ACC112 (cell line): ENCODE data around the gene SF3B1.
A peak's percentile ranks its signal among the peaks of the same experiment; 100 is the strongest.
"Not testable (repeated sequence)": the region's sequence is repeated elsewhere in the genome, so short reads cannot be mapped to it uniquely, and the experiment has no call there.

Experiments used
- H2AFZ ChIP-seq: fragments of 200-600 bp; sonication (generic); one replicate; pipeline ENCODE4 v1.6.0; 2017; ENCODE audit warnings: antibody characterized with exemption, low read length; ENCODE audit not compliant: unreplicated experiment
- H3K27ac ChIP-seq: fragments of 200-600 bp; sonication (generic); 2 replicates; pipeline ENCODE4 v1.5.1; 2014; ENCODE audit warnings: low read depth, mild to moderate bottlenecking, antibody characterized with exemption, low read length, moderate library complexity
- H3K27me3 ChIP-seq: fragments of 200-600 bp; sonication (generic); 2 replicates; pipeline ENCODE4 v1.6.1; 2014; ENCODE audit warnings: mild to moderate bottlenecking, antibody characterized with exemption, low read length, moderate library complexity, mixed read lengths; ENCODE audit not compliant: insufficient read depth
- H3K36me3 ChIP-seq: fragments of 200-600 bp; sonication (generic); 2 replicates; pipeline ENCODE4 v1.6.1; 2016; ENCODE audit warnings: mild to moderate bottlenecking, antibody characterized with exemption, low read length, moderate library complexity, mixed read lengths; ENCODE audit not compliant: insufficient read depth
- H3K4me1 ChIP-seq: fragments of 200-600 bp; sonication (generic); one replicate; pipeline ENCODE4 v1.6.1; 2016; ENCODE audit warnings: low read length, mixed read lengths; ENCODE audit not compliant: insufficient read depth, unreplicated experiment, control insufficient read depth
- H3K4me3 ChIP-seq: fragments of 200-600 bp; sonication (generic); 2 replicates; pipeline ENCODE4 v1.5.1; 2014; ENCODE audit warnings: mild to moderate bottlenecking, low read depth, low read length
- H3K79me2 ChIP-seq: fragments of 200-600 bp; sonication (generic); one replicate; pipeline ENCODE4 v1.6.0; 2016; ENCODE audit warnings: low read length; ENCODE audit not compliant: control insufficient read depth, unreplicated experiment, insufficient read depth

The SF3B1 gene

GRCh38 chr2:197434541-197435513 is at the start of gene SF3B1:
Gene SF3B1 (minus strand): TSS chr2:197435028. CDS start chr2:197434999, 29 bp downstream.
- peak within 1 kb of the TSS; percentile 80 for H3K27ac ChIP-seq
- H3K4me3 ChIP-seq, result peak within 1 kb of the TSS; percentile 92
- no peaks in the 10 kb centered on the region for H3K27me3 ChIP-seq
- peak within 1 kb of the TSS; percentile 95 for H2AFZ ChIP-seq
- H3K4me1 ChIP-seq, result peaks cover 26% of the 10 kb centered on the region
- H3K79me2 ChIP-seq, result peaks cover 54% of the 10 kb centered on the region
- H3K36me3 ChIP-seq, result no peaks in the 10 kb centered on the region

- H3K27ac ChIP-seq, H3K79me2 ChIP-seq, H2AFZ ChIP-seq, H3K4me1 ChIP-seq, H3K4me3 ChIP-seq, H3K27me3 ChIP-seq: not testable (repeated sequence)
- H3K36me3 ChIP-seq, result peaks cover 46% of the 10 kb centered on the region
Observed at GRCh38 chr2:197484248-197484647, 49.4 kb upstream of the SF3B1 start.

- no peak overlapping the region for H3K4me3 ChIP-seq
- no peaks in the 10 kb centered on the region for H3K27me3 ChIP-seq
Observed at GRCh38 chr2:197480165-197481036, 45.6 kb upstream of the SF3B1 start.

GRCh38 chr2:197477797-197478196 is 43.0 kb upstream of the SF3B1 start:
- no peak overlapping the region for H3K27ac ChIP-seq
- H3K4me3 ChIP-seq, result no peak overlapping the region
- H3K27me3 ChIP-seq, result no peaks in the 10 kb centered on the region
- peaks cover 28% of the 10 kb centered on the region for H3K36me3 ChIP-seq
- no peaks in the 10 kb centered on the region for H3K4me1 ChIP-seq
- no peak overlapping the region for H2AFZ ChIP-seq
- H3K79me2 ChIP-seq, result no peaks in the 10 kb centered on the region

More at GRCh38 chr2:197480165-197481036, 45.6 kb upstream of the SF3B1 start:
- Histone ChIP-seq H2AFZ (no peak overlapping the region), H3K27ac (no peak overlapping the region), H3K36me3 (peaks cover 24% of the 10 kb centered on the region), H3K4me1 (no peaks in the 10 kb centered on the region), H3K79me2 (no peaks in the 10 kb centered on the region)

GRCh38 chr2:197472166-197472565 is 37.3 kb upstream of the SF3B1 start:
- Histone ChIP-seq H3K4me3 (no peak overlapping the region), H3K27ac (no peak overlapping the region), H2AFZ (no peak overlapping the region), H3K79me2 (peaks cover 2% of the 10 kb centered on the region), H3K4me1 (no peaks in the 10 kb centered on the region), H3K27me3 (no peaks in the 10 kb centered on the region), H3K36me3 (peaks cover 38% of the 10 kb centered on the region)

- H3K79me2 ChIP-seq, result peaks cover 25% of the 10 kb centered on the region
- no peak overlapping the region for H3K4me3 ChIP-seq
- H2AFZ ChIP-seq, result no peak overlapping the region
- H3K27ac ChIP-seq, result no peak overlapping the region
- no peaks in the 10 kb centered on the region for H3K27me3 ChIP-seq
- peaks cover 17% of the 10 kb centered on the region; the same call in 1 of the 2 replicates for H3K36me3 ChIP-seq
- H3K4me1 ChIP-seq, result peaks cover 13% of the 10 kb centered on the region
Observed at GRCh38 chr2:197464175-197464574, 29.3 kb upstream of the SF3B1 start.

GRCh38 chr2:197461057-197461456 is 26.2 kb upstream of the SF3B1 start:
- H3K27ac ChIP-seq, result no peak overlapping the region
- H3K27me3 ChIP-seq, result no peaks in the 10 kb centered on the region
- no peak overlapping the region for H3K4me3 ChIP-seq
- H2AFZ ChIP-seq, result no peak overlapping the region
- peaks cover 12% of the 10 kb centered on the region; the same call in 1 of the 2 replicates for H3K36me3 ChIP-seq
- peaks cover 47% of the 10 kb centered on the region for H3K79me2 ChIP-seq
- H3K4me1 ChIP-seq, result peaks cover 19% of the 10 kb centered on the region

- H3K27ac ChIP-seq, result no peak overlapping the region
- no peak overlapping the region for H3K4me3 ChIP-seq
- H3K36me3 ChIP-seq, result peaks cover 16% of the 10 kb centered on the region; the same call in 1 of the 2 replicates
- H3K4me1 ChIP-seq, result peaks cover 19% of the 10 kb centered on the region
- H3K79me2 ChIP-seq, result peaks cover 51% of the 10 kb centered on the region
- H3K27me3 ChIP-seq, result no peaks in the 10 kb centered on the region
- no peak overlapping the region for H2AFZ ChIP-seq
Observed at GRCh38 chr2:197460649-197461048, 25.8 kb upstream of the SF3B1 start.

GRCh38 chr2:197455428-197455827 is 20.6 kb upstream of the SF3B1 start:
- no peak overlapping the region for H2AFZ ChIP-seq
- H3K4me1 ChIP-seq, result peaks cover 18% of the 10 kb centered on the region
- H3K36me3 ChIP-seq, result peaks cover 13% of the 10 kb centered on the region; the same call in 1 of the 2 replicates
- peak overlapping the region; percentile 94 for H3K4me3 ChIP-seq
- H3K27me3 ChIP-seq, result no peaks in the 10 kb centered on the region
- H3K27ac ChIP-seq, result no peak overlapping the region
- H3K79me2 ChIP-seq, result peaks cover 56% of the 10 kb centered on the region

GRCh38 chr2:197454923-197455322 is 20.1 kb upstream of the SF3B1 start:
- Histone ChIP-seq H3K4me3 (peak overlapping the region; percentile 94), H3K79me2 (peaks cover 54% of the 10 kb centered on the region), H3K4me1 (peaks cover 16% of the 10 kb centered on the region), H3K36me3 (peaks cover 11% of the 10 kb centered on the region; the same call in 1 of the 2 replicates), H2AFZ (no peak overlapping the region), H3K27me3 (no peaks in the 10 kb centered on the region), H3K27ac (peak overlapping the region; percentile 99)
